ENCODE measurements around the gene USP7.
"Not testable (repeated sequence)": the region's sequence is repeated elsewhere in the genome, so short reads cannot be mapped to it uniquely, and the experiment has no call there.

DNA sequence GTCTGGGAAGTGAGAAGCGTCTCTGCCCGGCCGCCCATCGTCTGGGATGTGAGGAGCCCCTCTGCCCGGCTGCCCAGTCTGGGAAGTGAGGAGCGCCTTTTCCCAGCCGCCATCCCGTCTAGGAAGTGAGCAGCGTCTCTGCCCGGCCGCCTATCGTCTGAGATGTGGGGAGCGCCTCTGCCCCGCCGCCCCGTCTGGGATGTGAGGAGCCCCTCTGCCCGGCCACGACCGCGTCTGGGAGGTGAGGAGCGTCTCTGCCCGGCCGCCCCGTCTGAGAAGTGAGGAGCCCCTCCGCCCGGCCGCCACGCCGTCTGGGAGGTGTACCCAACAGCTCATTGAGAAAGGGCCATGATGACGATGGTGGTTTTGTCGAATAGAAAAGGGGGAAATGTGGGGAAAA lies 18.2 kb upstream of the USP7 start:
- TF ChIP-seq, protein P1, sequence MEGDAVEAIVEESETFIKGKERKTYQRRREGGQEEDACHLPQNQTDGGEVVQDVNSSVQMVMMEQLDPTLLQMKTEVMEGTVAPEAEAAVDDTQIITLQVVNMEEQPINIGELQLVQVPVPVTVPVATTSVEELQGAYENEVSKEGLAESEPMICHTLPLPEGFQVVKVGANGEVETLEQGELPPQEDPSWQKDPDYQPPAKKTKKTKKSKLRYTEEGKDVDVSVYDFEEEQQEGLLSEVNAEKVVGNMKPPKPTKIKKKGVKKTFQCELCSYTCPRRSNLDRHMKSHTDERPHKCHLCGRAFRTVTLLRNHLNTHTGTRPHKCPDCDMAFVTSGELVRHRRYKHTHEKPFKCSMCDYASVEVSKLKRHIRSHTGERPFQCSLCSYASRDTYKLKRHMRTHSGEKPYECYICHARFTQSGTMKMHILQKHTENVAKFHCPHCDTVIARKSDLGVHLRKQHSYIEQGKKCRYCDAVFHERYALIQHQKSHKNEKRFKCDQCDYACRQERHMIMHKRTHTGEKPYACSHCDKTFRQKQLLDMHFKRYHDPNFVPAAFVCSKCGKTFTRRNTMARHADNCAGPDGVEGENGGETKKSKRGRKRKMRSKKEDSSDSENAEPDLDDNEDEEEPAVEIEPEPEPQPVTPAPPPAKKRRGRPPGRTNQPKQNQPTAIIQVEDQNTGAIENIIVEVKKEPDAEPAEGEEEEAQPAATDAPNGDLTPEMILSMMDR (IDR thresholded peaks at IDR 0.05), result not testable (repeated sequence)
- TF ChIP-seq POLR2A (IDR thresholded peaks at IDR 0.05), result not testable (repeated sequence)
